Posterior vena cava (tissue), 2 donors: Measurements from ENCODE around the gene KCTD12. TPM values are rescaled to one million over a fixed set of nuclear protein-coding genes. Genes with fewer than 3 reads are reported as not detected.

Source experiments
- DNase-seq: peaks from one replicate; pipeline ENCODE4 v3.0.0-alpha.2; 2020; ENCODE audit warnings: low spot score
- intact Hi-C, 2 donors: fragments of 100-400 bp; cut with DNase I; formaldehyde crosslinking; loops; one replicate each; pipeline versions ENCODE4 v1.14.1 to v1.14.2; 2022 to 2023
- total RNA-seq, 2 donors: library from RNA; stranded (reverse); fragmentation: NEBNext Ultra II Directional; extraction: Animal tissue kit (Norgen Biotek cat#: 25700); gene quantifications; one replicate each; pipeline ENCODE4 v1.2.1, GENCODE V29; 2021
- donor health status: DM: yes; HTN: yes; CAD: no.
- donor health status: DM: yes; HTN: yes; CAD: no.

The KCTD12 gene
- total RNA-seq, 2 donors from 2014 or later = 103 to 112 TPM

DNA sequence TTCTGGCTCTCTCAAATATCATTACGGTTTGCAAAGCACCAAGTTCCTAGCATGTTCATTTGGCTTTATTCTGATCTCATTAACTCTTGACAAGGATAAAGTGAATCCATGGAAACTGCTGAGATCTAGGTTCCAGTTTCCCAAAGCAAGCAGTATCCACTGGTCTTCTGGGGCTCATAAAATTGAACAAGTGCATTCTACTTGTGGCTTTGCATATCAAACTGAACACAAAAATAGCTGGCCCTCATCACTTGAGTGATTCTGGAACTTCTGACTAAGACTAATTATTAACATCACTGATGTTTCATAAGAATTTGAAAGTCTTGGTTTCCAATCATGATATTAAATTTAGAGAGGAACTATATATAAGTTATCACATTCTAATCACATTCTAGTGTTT is 6.3 kb upstream of the KCTD12 start:
- DNase-seq = no peak
- intact Hi-C loops = loop anchor here in 1 of 2 donors (10.0 kb wide), 1 partner anchor 228 kb away; no protein-coding TSS in a partner anchor

GRCh38 chr13:76890021-76890420 is 3.8 kb upstream of the KCTD12 start:
- intact Hi-C loops = loop anchor here (2.0 to 10.0 kb wide), 2 partner anchors 59 to 225 kb away; no protein-coding TSS in a partner anchor
- no peak for DNase-seq

DNA sequence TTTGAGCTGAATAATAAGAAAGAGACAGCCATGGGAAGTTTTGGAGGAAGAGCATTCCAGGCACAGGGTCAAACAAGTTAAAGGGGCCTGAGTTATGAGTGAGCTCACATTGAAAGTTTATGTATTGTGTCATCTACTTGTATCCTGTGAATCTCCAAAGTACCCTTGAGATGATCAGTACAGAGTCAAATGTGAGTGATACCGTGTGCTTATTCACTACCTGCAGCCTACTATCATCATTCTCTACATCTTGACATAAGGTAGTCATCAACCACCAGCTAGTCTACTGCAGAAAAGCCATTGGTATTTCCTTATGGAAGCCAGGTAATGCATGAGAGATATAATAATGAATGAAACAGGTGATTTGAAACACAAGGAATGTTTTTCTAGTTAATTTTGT is 3.0 kb upstream of the KCTD12 start:
- intact Hi-C loops = loop anchor here in 1 of 2 donors (10.0 kb wide), 2 partner anchors 64 to 404 kb away; no protein-coding TSS in a partner anchor
- no peak for DNase-seq

DNA sequence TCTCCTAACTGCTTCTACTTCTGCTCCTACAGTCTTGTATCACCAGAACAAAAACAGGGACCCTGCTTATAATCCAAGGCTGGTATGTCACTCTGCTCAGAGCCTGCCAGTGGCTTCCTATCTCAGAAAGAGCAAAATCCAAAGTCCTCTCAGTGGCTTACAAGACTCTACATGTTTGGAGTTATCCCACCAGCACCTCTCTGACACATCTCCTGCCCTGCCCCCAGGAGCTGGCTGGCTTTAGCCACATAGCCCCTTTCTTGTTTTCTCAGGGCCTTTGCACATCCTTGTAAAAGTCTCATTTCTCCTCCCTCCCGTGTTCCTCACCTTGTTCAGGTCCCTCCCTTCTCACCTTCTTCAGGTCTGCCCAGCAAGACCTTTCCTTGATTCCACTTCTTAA is 2.2 kb upstream of the KCTD12 start:
- DNase-seq = no peak
- intact Hi-C loops = loop anchor here in 1 of 2 donors (10.0 kb wide), 2 partner anchors 64 to 404 kb away; no protein-coding TSS in a partner anchor

- no peak for DNase-seq
- intact Hi-C loops = loop anchor here in 1 of 2 donors (10.0 kb wide), 2 partner anchors 62 to 402 kb away; no protein-coding TSS in a partner anchor
Observed at GRCh38 chr13:76887076-76887563, 915 bp upstream of the KCTD12 start.

- intact Hi-C loops = loop anchor here in 1 of 2 donors (10.0 kb wide), 2 partner anchors 61 to 401 kb away; no protein-coding TSS in a partner anchor
Observed at GRCh38 chr13:76886005-76886291, 257 bp downstream of the KCTD12 start.

DNA sequence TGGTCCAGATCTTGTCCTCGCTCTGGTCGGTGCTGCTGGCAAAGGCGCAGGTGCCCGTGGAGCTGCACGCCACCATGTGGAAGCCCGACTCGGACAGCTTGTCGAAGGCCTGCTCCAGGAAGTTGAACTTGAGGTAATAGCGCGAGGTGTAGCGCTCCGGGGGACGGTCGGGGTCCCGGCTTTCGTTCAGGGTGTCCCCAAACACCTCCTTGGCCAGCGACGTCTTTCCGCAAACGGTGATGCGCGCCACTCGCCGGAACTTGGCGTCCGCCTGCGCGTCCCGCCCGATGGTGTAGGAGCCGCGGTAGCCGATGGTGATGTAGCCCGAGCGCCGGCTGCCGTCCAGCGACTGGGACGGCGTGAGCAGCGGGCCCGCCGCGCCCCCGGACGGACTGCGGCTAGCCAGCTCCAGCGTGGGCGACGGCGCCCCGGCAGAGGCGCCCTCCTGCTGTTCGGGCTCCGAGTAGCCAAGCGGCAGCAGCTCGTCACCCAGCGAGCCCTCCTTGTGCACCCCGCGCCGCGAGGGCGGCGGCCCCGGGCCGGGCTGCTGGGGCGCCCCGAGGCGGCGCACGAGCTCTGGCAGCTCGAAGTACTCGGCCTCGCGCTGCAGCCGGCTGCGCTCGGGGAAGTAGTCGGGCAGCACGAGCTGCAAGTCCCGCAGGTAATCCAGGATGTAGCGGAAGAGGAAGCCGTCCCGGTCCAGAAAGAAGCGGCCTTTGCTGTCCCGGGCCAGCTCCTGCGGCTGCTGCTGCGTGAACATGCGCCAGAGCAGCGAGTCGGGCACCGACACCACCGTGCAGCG is 801 bp downstream of the KCTD12 start:
- DNase-seq = peak; percentile 93
- intact Hi-C loops = loop anchor here in 1 of 2 donors (10.0 kb wide), 2 partner anchors 61 to 401 kb away; no protein-coding TSS in a partner anchor

More at GRCh38 chr13:76886005-76886291, 257 bp downstream of the KCTD12 start:
- DNase-seq = no peak

DNA sequence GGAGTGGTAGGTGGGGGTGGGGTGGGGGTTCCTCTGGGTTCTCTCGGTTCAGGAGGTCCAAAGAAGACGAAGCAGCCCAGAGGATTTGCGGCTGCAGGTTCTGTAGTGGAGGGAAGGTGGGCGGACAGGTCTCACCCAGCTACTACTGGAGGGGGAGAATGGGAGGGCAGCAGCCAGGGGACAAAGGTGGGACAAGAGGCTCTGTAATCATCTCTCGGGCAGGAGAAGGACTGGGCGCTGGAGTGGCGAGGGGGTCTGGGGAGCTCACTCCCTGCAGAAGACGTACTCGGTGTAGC is 1.4 kb downstream of the KCTD12 start:
- intact Hi-C loops = loop anchor here in 1 of 2 donors (10.0 kb wide), 2 partner anchors 60 to 400 kb away; no protein-coding TSS in a partner anchor
- DNase-seq = peak; percentile 76

DNA sequence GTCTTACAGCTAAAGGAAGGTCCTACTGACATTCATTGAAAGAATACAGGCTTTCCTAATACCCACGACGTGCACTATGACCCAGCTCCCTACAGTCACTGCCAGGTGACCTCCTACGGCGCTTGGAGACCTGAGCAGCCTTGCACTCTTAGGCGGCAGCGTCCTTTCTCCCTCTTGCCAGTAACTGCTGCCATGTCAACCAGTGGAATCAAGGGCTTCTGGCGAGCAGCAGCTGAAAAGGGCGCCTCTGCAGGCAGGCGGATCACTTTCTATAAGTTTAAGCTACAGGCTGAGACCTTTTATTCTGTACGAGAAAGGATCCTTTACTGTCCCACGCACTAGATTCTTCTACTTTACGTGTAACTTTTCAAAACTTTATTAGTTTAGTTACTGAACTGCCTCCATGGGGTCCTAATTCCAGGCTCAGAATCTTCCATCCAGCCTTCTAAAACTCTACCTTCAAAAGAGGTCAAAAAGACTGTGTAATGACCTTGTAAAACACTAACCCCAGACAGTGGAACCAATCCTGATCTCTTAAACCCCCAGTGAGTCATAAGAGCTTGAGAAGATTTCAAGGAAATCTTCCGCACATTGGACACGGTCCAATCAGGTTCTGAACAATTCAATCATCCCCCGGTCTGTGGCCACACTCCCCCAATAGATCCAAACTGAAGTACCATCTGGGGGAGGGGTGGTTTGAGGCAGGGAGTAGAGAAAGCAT is 1.9 kb downstream of the KCTD12 start:
- intact Hi-C loops = loop anchor here in 1 of 2 donors (10.0 kb wide), 2 partner anchors 60 to 400 kb away; no protein-coding TSS in a partner anchor
- DNase-seq = peak; percentile 81

DNA sequence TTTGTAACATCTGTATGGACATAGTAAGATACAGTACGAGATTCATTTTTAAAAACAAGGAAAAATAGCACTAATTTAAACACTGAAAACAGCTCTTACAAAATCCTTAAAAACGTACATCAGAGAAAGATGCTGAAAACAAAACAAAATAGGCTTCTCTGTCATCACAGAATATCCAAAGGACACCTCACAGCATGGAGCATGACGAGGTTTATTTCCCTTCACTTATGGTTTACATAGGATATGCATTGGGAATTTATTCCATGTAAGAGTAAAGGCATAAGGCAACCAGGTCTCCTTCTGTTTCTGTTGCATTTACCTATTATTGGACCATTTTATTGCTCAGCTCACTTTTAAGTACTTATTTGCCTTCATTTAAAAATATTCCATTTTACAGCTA is 3.0 kb downstream of the KCTD12 start:
- no peak for DNase-seq
- intact Hi-C loops = loop anchor here in 1 of 2 donors (10.0 kb wide), 2 partner anchors 58 to 398 kb away; no protein-coding TSS in a partner anchor

- DNase-seq = no peak
- intact Hi-C loops = loop anchor here in 1 of 2 donors (10.0 kb wide), 2 partner anchors 58 to 398 kb away; no protein-coding TSS in a partner anchor
Observed at GRCh38 chr13:76882431-76882830, 3.8 kb downstream of the KCTD12 start.

DNA sequence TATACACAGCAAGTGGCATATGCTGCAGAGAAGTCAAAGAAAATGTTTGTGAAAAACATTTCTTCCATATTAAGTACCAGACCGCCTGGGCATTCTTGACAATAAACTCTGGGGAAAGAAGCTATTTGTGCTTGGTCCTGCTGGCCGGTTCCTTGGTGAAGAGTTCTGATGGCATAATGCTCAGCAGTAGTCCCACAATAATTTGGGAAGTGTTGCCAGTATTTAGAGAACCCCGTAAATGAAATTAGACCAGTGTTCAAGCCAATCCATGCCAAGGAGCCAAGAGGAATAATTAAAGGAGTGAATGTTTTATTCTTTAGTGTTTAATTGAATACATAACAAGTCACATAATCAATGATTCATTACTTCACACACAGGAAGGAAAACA is 6.3 kb downstream of the KCTD12 start:
- intact Hi-C loops = loop anchor here in 1 of 2 donors (10.0 kb wide), 2 partner anchors 55 to 395 kb away; no protein-coding TSS in a partner anchor
- no peak for DNase-seq

DNA sequence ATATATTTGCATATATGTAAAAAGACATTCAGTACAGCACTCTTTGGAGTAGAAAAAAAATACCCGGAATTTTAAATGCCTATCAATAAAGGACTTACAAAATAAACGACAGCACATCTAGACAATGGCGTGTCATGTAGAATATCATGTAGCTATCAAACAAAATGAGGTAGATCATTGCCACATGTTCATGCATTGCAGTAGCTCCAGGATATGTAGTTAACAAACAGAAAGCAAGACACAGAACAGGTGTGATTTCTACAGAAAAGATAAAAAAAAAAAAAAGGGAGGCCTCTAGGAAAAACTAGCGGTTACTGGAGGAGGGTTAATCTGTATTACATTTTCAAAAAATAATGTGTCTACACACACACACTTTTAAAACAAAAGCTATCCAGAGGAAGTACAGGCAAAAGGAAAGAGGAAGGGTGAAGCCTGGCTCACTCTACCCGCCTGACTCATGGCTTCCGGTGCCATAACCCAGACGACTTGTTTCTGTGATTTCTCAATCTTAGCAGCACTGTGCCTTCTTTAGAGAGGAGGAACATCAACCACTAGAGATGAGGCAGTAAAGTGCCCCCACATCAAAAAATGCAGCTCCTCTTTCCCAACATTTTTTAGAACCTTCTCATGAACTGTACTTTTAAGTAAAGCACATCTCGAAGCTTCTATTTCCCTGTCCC is 6.9 kb downstream of the KCTD12 start:
- peak; percentile 90 for DNase-seq
- intact Hi-C loops = no loop called here

- no peak for DNase-seq
- intact Hi-C loops = no loop called here
Observed at GRCh38 chr13:76878043-76878442, 8.2 kb downstream of the KCTD12 start.

GRCh38 chr13:76875271-76875815 is 10.9 kb downstream of the KCTD12 start:
- DNase-seq = no peak
- intact Hi-C loops = no loop called here

DNA sequence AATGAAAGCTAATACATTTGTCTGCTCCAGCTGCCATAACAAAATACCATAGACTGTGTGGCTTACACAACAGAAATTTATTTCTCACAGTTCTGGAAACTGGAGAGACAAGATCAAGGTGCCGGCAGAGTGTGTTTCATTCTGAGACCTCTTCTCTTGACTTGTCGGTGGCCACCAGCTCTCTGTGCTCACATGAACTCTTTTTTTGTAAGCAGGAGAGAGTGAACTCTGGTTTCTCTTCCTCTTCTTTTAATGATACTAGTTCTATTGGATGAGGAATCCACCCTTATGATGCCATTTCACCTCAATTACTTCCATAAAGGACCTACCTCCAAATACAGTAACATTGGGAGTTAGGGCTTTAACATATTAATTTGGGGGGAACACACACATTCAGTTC is 11.7 kb downstream of the KCTD12 start:
- no peak for DNase-seq
- intact Hi-C loops = loop anchor here in 1 of 2 donors (5.0 kb wide), 1 partner anchor 683 kb away; no protein-coding TSS in a partner anchor

DNA sequence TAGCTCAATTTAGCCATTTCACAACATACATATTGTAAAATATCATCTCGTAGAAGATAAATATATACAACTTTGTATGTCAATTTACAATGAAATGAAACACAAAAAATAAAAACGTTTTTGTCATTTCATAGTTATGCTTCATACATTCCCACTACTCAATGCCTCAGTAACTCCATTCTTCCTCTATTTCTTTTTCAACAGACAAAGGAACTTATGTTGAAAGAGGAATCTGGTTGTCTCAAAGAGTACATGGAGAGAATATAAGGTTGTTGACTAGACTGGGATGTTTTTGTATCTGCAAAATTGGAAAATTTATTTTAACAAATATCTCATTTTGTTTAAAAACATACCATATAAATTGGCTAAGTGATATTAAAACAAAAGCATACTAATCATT is 12.8 kb downstream of the KCTD12 start:
- intact Hi-C loops = loop anchor here in 1 of 2 donors (5.0 kb wide), 1 partner anchor 684 kb away; no protein-coding TSS in a partner anchor
- no peak for DNase-seq

- intact Hi-C loops = loop anchor here in 1 of 2 donors (5.0 kb wide), 1 partner anchor 685 kb away; no protein-coding TSS in a partner anchor
- no peak for DNase-seq
Observed at GRCh38 chr13:76872675-76873074, 13.5 kb downstream of the KCTD12 start.

GRCh38 chr13:76871432-76871831 is 14.8 kb downstream of the KCTD12 start:
- intact Hi-C loops = loop anchor here in 1 of 2 donors (5.0 kb wide), 1 partner anchor 686 kb away; no protein-coding TSS in a partner anchor
- no peak for DNase-seq
